Umbilical cord (tissue), 2 donors: ENCODE measurements around the gene PNMA6F. TPM values are rescaled to one million over a fixed set of nuclear protein-coding genes. Genes with fewer than 3 reads are reported as not detected.
"Not testable (repeated sequence)": the region's sequence is repeated elsewhere in the genome, so short reads cannot be mapped to it uniquely, and the experiment has no call there.

Source experiments
- DNase-seq: peaks from one replicate; pipeline ENCODE4 v3.0.0-alpha.2; 2015; ENCODE audit warnings: low spot score
- total RNA-seq: library from RNA; depleted of rRNA; stranded (reverse); fragments of >200 nt; gene quantifications from one replicate; pipeline ENCODE4 v1.2.3, GENCODE V29; 2014; ENCODE audit warnings: low replicate concordance; ENCODE audit not compliant: insufficient read depth

The PNMA6F gene
- total RNA-seq, 1 donor from 2014 or later = not detected

DNA sequence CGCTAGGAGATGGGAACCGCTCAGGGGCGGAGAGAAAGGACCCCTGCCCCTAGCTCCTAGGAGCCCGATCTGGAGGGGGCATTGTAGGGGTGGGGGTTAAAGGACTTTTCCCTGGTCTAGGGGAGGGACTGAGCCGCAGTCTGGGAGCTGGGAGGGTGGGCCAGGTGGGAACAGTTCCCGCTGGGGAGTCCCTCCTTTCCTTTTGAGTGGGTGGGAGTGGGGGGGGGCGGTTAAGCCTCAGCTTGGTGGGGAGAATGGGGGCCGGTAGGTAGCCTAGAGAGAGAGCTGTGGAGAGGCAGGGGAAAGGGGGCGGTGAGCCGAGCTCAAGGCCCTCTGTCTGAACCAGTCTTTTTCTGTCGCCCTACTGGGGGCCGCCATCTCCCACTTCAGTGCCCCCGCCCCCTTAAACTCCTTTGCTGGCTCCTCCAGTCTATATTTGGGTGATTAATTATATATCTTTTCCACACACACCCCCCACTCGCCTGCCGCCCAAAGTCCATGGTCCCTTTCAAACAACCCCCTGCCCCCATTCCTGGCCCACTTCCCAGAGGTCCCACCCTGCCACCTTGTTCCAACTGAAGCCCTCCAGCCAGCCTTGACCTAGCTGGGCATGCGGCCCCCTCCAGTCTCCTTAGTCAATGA, 13.2 kb upstream of the PNMA6F start:
- DNase-seq = no peak

DNA sequence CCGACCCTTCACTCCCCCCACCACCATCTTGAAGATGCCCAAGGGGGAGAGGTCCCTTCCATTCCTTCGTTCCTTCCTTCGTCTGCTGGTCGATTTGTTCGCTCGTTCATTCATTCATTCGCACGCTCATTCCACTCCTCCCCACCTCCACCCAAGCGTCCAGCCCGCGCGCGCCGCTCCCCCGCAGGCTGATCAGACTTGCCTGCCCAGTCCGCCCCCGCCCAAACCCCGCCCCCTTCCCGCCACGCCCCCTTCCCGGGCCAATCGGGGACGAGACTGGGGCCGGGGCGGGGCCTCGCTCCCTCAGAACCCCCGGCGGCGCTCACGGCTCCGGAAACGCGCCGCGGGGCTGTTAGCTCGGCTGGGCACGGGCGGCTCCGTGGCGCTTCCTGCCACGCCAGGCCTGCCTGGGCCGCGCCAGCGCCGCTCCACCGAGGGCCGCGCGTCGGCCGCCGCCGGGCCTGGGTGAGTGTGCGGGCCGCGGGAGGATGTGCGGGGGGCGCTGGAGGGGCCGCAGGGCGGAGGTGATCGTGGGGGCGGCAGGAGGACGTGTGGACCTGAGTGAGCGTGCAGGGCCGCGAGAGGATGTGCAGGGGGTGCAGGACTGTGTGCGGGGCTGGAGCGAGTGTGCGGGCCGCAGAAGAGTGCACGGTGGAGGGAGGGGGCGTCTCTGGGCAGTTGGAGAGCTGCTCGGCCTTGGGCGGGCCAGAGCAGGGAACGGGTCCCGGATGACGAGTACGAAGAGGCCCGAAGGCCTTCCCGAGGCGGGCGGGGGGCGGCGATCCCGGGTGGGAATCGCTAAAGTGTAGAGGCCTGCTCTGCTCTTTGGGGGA, 12.5 kb upstream of the PNMA6F start, which contains the start of gene ZNF275:
TSS of gene ZNF275 (plus strand) at position 333 of the 833 bp plus-strand sequence. CDS start 2,527 bp downstream, outside the sequence.
- DNase-seq = peak; percentile 75

DNA sequence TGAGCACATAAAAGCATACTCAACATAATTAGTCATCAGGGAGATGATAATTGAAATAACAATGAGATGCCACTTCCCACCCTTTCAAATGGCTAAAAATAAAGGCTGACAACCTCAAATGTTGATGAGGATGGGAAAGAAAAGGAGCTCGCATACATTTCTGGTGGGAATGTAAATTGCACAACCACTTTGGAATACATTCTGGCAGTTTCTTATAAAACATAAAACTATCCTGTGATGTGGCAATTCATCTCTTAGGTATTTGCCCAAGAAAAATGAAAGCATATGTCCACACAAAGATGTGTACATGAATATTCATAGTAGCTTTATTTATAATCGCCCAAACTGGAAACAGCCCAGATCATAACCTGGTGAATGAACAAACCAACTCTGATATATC, 11.7 kb upstream of the PNMA6F start:
- peak; percentile 23 for DNase-seq

- DNase-seq = no peak
Measured at GRCh38 chrX:153327561-153327960, 6.0 kb upstream of the PNMA6F start.

- DNase-seq = peak; percentile 22
Measured at GRCh38 chrX:153320555-153321184, 897 bp downstream of the PNMA6F start.

- not testable (repeated sequence) for DNase-seq
Measured at GRCh38 chrX:153320047-153320443, 1.5 kb downstream of the PNMA6F start.

DNA sequence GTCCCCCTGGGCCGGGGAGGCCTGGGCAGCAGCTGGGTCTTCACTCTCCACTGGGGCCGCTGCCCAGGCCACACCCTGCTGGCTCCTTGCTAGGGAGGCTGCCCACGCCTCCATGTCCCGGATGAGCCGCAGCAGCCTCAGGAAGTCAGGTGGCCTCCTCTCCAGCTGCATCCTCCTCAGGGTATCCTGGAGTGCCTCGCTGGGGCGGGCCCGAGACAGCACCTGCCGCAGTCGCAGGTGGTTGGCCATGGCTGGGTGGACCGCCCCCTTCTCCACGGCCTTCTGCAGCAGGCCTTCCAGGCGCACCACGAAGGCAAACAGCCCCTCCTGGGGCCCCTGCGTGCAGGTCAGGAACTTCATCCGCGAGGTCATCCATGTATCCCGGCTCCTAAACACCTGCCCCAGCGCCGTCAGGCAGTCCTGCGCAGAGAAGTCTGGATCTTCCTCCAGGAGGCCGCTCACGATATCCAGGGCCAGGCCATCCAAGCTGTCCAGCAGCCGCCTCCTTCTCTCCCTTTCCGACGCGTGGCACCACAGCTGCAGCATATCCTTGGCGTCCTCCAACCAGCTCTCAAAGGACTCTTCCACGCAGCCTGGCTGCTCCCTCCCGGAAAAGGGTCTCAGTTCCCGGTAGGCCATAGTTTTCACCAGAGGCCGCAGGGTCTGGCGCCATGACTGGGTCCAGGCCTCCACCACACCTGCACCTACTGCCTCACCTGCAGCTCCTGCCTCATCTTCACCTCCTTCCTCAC, 2.1 kb downstream of the PNMA6F start:
- no peak for DNase-seq

DNA sequence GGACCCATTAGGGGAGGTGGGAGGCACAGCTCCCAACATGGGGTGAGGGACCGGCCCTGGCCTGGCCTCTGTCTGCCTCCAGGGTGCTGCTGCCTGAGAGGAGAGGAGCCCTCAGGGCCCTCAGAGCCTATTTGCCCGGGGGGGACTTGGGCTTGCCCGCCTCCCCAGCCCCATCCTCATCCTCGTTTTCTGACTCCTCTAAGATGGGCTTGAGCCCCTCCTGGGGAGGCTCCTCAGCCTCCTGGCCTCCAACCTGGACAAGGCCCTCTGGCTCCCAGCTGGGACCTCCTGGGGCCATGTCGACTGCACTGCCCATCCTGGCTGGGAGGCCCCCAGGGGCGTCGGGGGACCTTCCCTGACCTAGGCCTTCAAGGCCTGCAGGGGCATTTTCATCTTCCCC, 2.8 kb downstream of the PNMA6F start:
- DNase-seq = no peak

DNA sequence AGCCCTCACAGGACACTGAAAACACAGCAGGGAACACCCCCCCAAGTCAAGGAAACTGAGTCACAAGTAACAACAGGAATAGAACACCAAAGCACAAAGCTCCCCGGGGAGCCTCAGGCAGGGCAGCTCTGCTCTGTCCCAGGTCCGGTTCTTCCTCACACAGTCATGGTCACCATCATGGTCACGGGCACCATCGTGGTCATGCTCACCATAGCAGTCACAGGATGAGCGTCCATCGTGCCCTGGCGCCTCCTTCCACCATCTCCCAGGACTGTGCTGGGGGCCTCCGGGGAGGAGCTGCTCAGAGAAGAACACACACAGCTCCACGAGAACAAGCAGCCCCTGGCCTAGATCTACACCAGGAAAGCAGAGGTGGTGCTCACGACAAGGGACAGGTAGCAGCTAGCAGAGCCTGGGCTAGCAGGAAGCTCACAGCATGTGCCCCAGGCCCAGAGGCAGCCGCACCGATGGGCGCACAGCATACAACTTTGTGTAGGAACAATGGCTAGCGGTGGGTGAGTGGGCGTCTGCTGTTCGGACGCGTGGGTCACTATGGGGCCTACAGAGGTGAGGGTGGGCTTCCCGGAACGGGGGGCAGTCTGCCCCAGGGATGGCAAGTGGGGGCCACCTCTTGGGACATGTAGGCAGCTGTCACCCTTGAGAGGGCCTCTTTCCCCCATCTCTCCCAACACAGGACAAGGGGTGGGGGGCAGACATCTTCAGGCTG, 3.4 kb downstream of the PNMA6F start:
- no peak for DNase-seq

DNA sequence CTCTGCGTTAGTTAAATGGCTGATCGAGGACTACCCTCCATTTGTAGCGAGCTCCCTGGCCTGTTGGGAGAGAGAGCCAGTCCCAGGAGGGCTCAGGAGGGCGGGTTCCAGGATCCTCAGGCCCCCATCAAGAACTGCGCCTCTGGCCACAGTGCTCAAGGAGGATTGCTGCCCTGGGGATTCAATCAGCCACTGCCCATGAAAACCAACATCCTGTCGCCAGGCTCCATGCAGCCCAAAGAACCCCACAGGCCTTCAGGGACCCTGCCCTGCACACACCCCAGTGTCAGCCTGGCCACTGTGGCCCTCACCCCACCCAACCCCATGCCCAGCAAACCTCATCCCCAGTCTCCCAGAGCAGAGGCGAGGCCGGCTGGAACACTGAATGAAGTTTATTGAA, 4.3 kb downstream of the PNMA6F start:
- DNase-seq = no peak

- DNase-seq = no peak
Measured at GRCh38 chrX:153312842-153313241, 8.7 kb downstream of the PNMA6F start.

DNA sequence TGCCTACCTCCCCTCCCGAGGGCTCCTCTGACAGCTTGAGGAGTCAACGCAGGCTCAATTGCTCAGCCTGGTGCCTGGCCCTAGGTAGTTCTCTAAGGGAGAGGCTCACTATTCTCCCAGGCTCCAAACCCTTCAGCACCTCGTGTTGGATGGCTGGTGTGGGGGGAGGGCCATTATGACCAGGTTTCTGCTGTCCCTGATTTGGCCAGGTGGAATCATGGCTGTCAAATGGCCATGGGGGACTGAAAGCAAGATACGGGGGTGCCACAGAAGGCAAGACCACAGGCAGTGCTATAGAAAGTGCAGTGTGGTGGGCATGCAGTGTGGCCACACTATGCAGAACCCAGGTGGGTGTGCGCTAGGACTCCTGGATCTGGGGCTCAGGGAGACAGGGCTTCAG, 9.5 kb downstream of the PNMA6F start:
- no peak for DNase-seq

- DNase-seq = no peak
Measured at GRCh38 chrX:153310901-153311300, 10.7 kb downstream of the PNMA6F start.

DNA sequence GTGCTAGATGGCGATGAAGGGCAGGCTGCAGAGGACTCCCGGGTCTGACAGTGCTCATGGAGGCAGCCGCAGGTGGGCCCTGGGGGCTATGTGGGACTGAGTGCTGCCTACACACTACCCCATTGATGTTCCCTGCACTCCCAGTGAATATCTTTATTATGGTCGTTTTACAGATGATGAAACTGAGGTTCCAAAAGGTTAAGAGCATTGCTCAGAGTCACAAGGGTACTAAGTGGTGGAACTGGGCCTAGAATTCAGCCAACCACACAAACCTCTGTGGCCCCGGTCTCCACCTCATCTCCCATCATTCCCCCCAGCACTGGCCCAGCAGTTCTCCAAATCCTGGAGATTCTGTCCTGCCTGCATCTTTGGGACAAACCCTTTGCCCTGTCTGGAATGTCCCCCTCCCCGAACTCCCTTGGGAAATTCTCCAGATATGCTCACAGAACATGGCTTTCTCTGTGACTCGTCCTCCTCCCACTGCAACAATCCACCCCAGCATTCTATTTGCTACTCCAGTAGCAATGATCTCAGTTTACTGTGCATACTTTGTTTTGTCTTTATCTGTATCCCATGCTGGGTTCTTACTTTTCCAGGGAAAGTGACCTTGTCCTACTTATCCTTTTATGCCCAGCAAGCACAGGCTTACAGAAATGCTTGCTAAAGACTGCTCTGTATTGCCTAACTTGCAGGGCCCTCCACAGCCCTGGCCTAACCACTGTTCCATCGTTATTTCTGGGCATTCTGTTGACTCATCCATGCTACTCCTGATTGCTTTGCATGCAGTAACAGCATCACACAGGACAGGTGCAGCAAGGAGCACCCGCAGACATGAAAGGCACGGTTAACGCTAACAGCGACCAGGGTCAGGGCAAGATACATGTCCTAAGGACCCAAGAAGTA, 14.0 kb downstream of the PNMA6F start:
- peak; percentile 14 for DNase-seq

DNA sequence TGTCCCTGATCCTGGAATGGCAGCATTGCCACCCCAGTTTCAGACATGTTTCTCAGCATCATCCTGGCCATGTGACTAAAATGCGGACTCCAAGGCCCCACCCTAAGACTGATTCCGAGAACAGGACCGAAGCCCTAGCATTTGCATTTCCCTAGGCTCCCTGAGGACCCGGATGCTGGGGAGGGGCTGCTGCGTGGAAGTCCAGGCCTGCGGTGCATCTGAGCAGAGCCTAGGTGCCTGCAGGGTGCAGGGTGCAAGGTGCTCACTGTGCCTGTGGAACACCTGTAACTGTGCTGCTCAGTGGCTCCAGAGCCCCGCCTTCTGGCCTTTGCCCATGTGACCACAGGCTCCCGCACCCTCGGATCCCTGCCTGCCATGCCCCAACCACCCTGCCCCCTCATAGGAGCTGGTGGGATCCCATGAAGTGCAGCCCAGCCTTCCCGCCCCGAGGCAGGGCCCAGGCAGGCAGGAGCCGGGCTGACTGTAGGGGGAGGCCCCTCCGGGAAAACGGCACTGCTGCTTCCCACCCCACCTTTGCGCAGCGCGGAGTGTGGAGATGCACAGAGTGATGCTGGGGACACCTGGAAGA, 14.9 kb downstream of the PNMA6F start:
- no peak for DNase-seq

DNA sequence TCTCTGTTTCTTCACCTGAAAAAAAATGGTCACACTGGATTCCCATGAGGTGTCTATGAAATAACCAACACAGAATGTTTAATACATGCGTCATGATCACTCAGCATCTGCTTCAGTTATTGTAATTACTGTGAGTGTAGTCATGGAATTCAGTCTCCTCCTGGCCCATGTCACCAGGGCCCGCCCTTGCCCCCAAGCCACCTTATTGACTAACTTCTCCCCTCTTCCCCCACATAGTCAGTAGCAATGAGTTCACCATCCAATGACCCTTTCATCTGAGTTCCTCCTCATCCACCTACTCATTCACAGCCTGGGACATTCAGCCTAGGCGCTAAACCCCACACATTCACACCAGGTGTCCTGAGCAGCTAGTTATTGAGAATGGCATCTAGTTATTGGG, 15.6 kb downstream of the PNMA6F start:
- no peak for DNase-seq

GRCh38 chrX:153304988-153305736, 16.4 kb downstream of the PNMA6F start:
- DNase-seq = no peak

DNA sequence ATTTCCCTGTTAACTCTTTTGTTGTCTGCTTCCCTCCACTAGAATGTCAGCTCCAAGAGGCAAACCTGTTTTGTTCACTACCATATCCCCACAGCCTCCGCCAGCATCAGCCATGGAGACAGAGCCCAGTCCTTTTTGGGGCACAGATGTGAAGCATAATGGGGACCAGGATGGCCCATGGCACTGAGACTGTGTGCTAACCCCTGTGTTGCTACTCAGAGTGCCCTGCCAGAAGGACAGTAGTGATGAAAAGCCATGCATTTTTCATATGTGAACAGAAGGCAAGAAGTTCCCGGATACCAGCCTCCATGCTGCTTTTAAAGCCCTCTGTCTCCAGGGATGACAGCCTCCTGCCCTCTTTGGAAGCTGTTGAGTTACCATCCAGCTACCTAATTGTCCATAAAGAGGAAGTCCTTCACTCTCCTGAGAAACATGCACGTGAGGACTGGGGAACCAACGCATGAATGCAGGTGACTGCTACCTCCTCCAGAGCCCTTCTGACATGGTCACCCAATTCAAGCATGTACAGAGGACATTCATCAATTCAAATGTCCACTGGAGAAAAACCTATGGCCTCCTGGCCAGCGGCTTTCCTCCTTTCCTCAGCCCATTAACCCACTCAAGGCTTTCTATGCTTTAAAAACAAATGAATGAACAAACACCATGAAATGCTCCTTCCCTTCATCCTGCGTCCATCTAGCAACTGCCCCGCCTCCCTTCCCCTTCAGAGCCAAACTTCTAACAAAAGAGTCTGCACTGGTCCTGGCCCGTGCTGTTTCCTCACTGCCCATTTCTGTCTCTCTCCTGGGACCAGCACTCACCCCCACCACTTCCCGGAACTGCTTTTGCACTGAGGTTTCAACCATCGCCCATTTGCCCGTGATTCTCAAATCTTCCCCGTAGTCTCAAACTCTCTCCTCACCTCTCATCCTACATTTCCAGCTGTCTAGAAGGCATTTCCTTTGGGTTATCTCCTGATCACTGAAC, 18.0 kb downstream of the PNMA6F start:
- no peak for DNase-seq
